Stimulated activated CD4-positive, alpha-beta T cell treated with anti-CD3 and anti-CD28 coated beads, Interleukin-1b, Interleukin-23, amount 100 ng/mL, for 1 hour (primary cell): ENCODE measurements around the gene PLEKHG3.

ENCODE experiments used
- DNase-seq, 2 donors: peaks; one replicate each; pipeline ENCODE4 v3.0.0-alpha.2; 2020; ENCODE audit warnings: low read depth in 2 of 2

The PLEKHG3 gene

GRCh38 chr14:64784006-64784405 lies 79.8 kb downstream of the PLEKHG3 start:
- DNase-seq: no peak

- no peak for DNase-seq
Measured at GRCh38 chr14:64786296-64787149, 82.3 kb downstream of the PLEKHG3 start.

- DNase-seq: no peak
Measured at GRCh38 chr14:64787619-64788018, 83.4 kb downstream of the PLEKHG3 start.

GRCh38 chr14:64788706-64789105 lies 84.5 kb downstream of the PLEKHG3 start:
- DNase-seq: no peak

GRCh38 chr14:64789696-64790095 lies 85.5 kb downstream of the PLEKHG3 start:
- DNase-seq: no peak

GRCh38 chr14:64790478-64790877 lies 86.3 kb downstream of the PLEKHG3 start:
- no peak for DNase-seq

- DNase-seq: no peak
Measured at GRCh38 chr14:64792231-64792630, 88.0 kb downstream of the PLEKHG3 start.

- DNase-seq: no peak
Measured at GRCh38 chr14:64792871-64793560, 88.8 kb downstream of the PLEKHG3 start.

GRCh38 chr14:64795211-64795610 lies 91.0 kb downstream of the PLEKHG3 start:
- no peak for DNase-seq

GRCh38 chr14:64795921-64796320 lies 91.7 kb downstream of the PLEKHG3 start:
- DNase-seq: no peak

GRCh38 chr14:64796369-64796768 lies 92.1 kb downstream of the PLEKHG3 start:
- no peak for DNase-seq

- no peak for DNase-seq
Measured at GRCh38 chr14:64799555-64799954, 95.3 kb downstream of the PLEKHG3 start.
